ENCODE measurements around the gene CCDC169.

- TF ChIP-seq EGR1 (IDR thresholded peaks at IDR 0.05; ENCODE audit: low read depth) (no peak), CTCF (IDR thresholded peaks at IDR 0.05 in 2 of 3, conservative IDR thresholded peaks at IDR 0.05 in 1 of 3; ENCODE audit: borderline replicate concordance in 1 of 3, insufficient read depth in 1 of 3, low read depth in 2 of 3, low read length in 2 of 3) (no peak), REST (IDR thresholded peaks at IDR 0.05; ENCODE audit: low read depth) (no peak), YY1 (IDR thresholded peaks at IDR 0.05; ENCODE audit: extremely low read depth, insufficient replicate concordance, low read depth, low read length) (no peak), EZH2 (IDR thresholded peaks at IDR 0.05) (no peak), JUND (IDR thresholded peaks at IDR 0.05) (no peak), EZH2phosphoT487 (IDR thresholded peaks at IDR 0.05; ENCODE audit: borderline replicate concordance) (no peak), TCF7L2 (IDR thresholded peaks at IDR 0.05; ENCODE audit: borderline replicate concordance, extremely low read depth, insufficient read depth, insufficient read length) (no peak), POLR2AphosphoS5 (IDR thresholded peaks at IDR 0.05; ENCODE audit: low read depth, low read length) (no peak), CBX3 (IDR thresholded peaks at IDR 0.05; ENCODE audit: low read depth) (no peak), FOSL1 (IDR thresholded peaks at IDR 0.05; ENCODE audit: low read depth) (no peak), ZFX (IDR thresholded peaks at IDR 0.05) (no peak)
Observed at GRCh38 chr13:36328821-36329220, 31.2 kb upstream of the CCDC169 start.
